RWPE2 (cell line): ENCODE results near the gene RAPH1.
"Not testable (repeated sequence)": the region's sequence is repeated elsewhere in the genome, so short reads cannot be mapped to it uniquely, and the experiment has no call there.

Experiments
- ATAC-seq: fragments of 200-7000 bp; cut with Tn5 transposase; 3 replicates; pipeline ENCODE4 v1.9.1; 2021; ENCODE audit warnings: low read depth
- DNase-seq: peaks from one replicate; pipeline ENCODE4 v3.0.0-alpha.2; 2020; ENCODE audit warnings: low spot score
- H3K27ac ChIP-seq: fragments of 450-650 bp; 2 replicates; pipeline ENCODE4 v1.5.1; 2017; ENCODE audit warnings: mild to moderate bottlenecking; ENCODE audit not compliant: poor library complexity, severe bottlenecking
- H3K27me3 ChIP-seq: fragments of 250-450 bp; sonication (Bioruptor Pico); 2 replicates; pipeline ENCODE4 v1.5.1; 2021; ENCODE audit warnings: mild to moderate bottlenecking, moderate library complexity; ENCODE audit not compliant: insufficient read depth, poor library complexity, severe bottlenecking
- H3K36me3 ChIP-seq: fragments of 250-450 bp; sonication (Bioruptor Pico); 2 replicates; pipeline ENCODE4 v1.5.1; 2020; ENCODE audit warnings: low read depth, mild to moderate bottlenecking, moderate library complexity
- H3K4me1 ChIP-seq: fragments of 250-450 bp; sonication (Bioruptor Pico); 2 replicates; pipeline ENCODE4 v1.5.1; 2021; ENCODE audit warnings: mild to moderate bottlenecking, moderate library complexity; ENCODE audit not compliant: insufficient read depth, poor library complexity, severe bottlenecking
- H3K4me3 ChIP-seq: fragments of 250-450 bp; sonication (Bioruptor Pico); 2 replicates; pipeline ENCODE4 v1.5.1; 2021; ENCODE audit warnings: mild to moderate bottlenecking, moderate library complexity; ENCODE audit not compliant: severe bottlenecking
- H3K9me3 ChIP-seq: fragments of 250-450 bp; sonication (Bioruptor Pico); 2 replicates; pipeline ENCODE4 v1.5.1; 2021; ENCODE audit warnings: mild to moderate bottlenecking, moderate library complexity; ENCODE audit not compliant: severe bottlenecking
- CTCF ChIP-seq: fragments of 450-650 bp; IDR thresholded peaks from one replicate; pipeline ENCODE4 v1.5.1; 2017; ENCODE audit warnings: mild to moderate bottlenecking, moderate library complexity; ENCODE audit not compliant: poor library complexity, severe bottlenecking

The RAPH1 gene

GRCh38 chr2:203536586-203536951, 1.5 kb upstream of the RAPH1 start:
- H3K4me1 ChIP-seq, DNase-seq, H3K9me3 ChIP-seq, H3K4me3 ChIP-seq, H3K36me3 ChIP-seq, H3K27ac ChIP-seq, H3K27me3 ChIP-seq, ATAC-seq: not testable (repeated sequence)

GRCh38 chr2:203535784-203536585, 884 bp upstream of the RAPH1 start:
- no peaks in the 10 kb centered on the region for H3K36me3 ChIP-seq
- TF ChIP-seq CTCF: no peak

GRCh38 chr2:203534621-203535077, 452 bp downstream of the RAPH1 start:
- TF ChIP-seq CTCF: no peak
- peak; percentile 51 for DNase-seq
- Histone ChIP-seq H3K4me3 (peak overlapping the region; percentile 100), H3K4me1 (peaks cover 6% of the 10 kb centered on the region), H3K9me3 (no peaks in the 10 kb centered on the region), H3K27ac (peak overlapping the region; percentile 73), H3K27me3 (no peaks in the 10 kb centered on the region), H3K36me3 (no peaks in the 10 kb centered on the region)
- ATAC-seq: peak; percentile 43

More at GRCh38 chr2:203535784-203536585, 884 bp upstream of the RAPH1 start:
- H3K27me3 ChIP-seq: no peaks in the 10 kb centered on the region
- H3K4me1 ChIP-seq: peaks cover 6% of the 10 kb centered on the region
- H3K27ac ChIP-seq: peak overlapping the region; percentile 73
- no peaks in the 10 kb centered on the region for H3K9me3 ChIP-seq
- ATAC-seq (no peak), DNase-seq (no peak)
- peak overlapping the region; percentile 100 for H3K4me3 ChIP-seq

GRCh38 chr2:203533676-203534591, 1.2 kb downstream of the RAPH1 start:
- peak; percentile 26 for ATAC-seq
- H3K27me3 ChIP-seq: no peaks in the 10 kb centered on the region

More at GRCh38 chr2:203533676-203534591, 1.2 kb downstream of the RAPH1 start:
- no peaks in the 10 kb centered on the region for H3K36me3 ChIP-seq
- DNase-seq: no peak
- no peaks in the 10 kb centered on the region for H3K9me3 ChIP-seq
- no peak for TF ChIP-seq CTCF
- H3K27ac ChIP-seq: peak overlapping the region; percentile 73
- H3K4me1 ChIP-seq: peaks cover 6% of the 10 kb centered on the region
- peak overlapping the region; percentile 100 for H3K4me3 ChIP-seq
